ENCODE measurements around the gene FRRS1L. TPM values are rescaled to one million over a fixed set of nuclear protein-coding genes. Genes with fewer than 3 reads are reported as not detected.

FRRS1L gene
- total RNA-seq, 1 experiment from 2014 or later: not detected

GRCh38 chr9:109094268-109094667 lies 72.8 kb downstream of the FRRS1L start:
- Histone ChIP-seq H3K4me3 (no peak overlapping the region), H3K36me3 (ENCODE audit: low read depth) (peaks cover 31% of the 10 kb centered on the region), H4K20me1 (ENCODE audit: insufficient read depth) (no peaks in the 10 kb centered on the region), H3K27me3 (ENCODE audit: insufficient read depth, low read depth) (no peaks in the 10 kb centered on the region), H3K9me3 (ENCODE audit: insufficient read depth, low read depth) (no peaks in the 10 kb centered on the region), H3K79me2 (ENCODE audit: low read depth) (peaks cover 89% of the 10 kb centered on the region), H3F3A (ENCODE audit: insufficient read depth, low read depth) (peaks cover 19% of the 10 kb centered on the region), H3K27ac (no peak overlapping the region), H3K9me2 (ENCODE audit: insufficient read depth) (no peaks in the 10 kb centered on the region), H3K4me1 (replicated peaks; ENCODE audit: insufficient read depth) (peaks cover 27% of the 10 kb centered on the region), H3K4me2 (no peak overlapping the region), H2AFZ (no peak overlapping the region)
- TF ChIP-seq EZH2 (IDR thresholded peaks at IDR 0.05; ENCODE audit: low read depth) (no peak), CTCF (conservative IDR thresholded peaks at IDR 0.05) (no peak)
- DNase-seq: no peak
- intact Hi-C loops (cut with micrococcal nuclease; ENCODE audit: unreplicated experiment): no loop called here
- no TSS peak for BruUV-seq (replicated peaks)
- ChIA-PET POLR2A (ENCODE audit: unreplicated experiment) (interaction anchor here (0.7 kb wide), 1 partner anchor 1160 kb away, joined by 4 read pairs; no protein-coding TSS in a partner anchor), CTCF (interaction anchor here (0.5 kb wide), 1 partner anchor 55 kb away, joined by 4 read pairs; no protein-coding TSS in a partner anchor)

- Histone ChIP-seq H3K9me3 (ENCODE audit: insufficient read depth, low read depth) (no peaks in the 10 kb centered on the region), H2AFZ (no peak overlapping the region), H3K4me1 (replicated peaks; ENCODE audit: insufficient read depth) (peaks cover 10% of the 10 kb centered on the region), H3K79me2 (ENCODE audit: low read depth) (peaks cover 81% of the 10 kb centered on the region), H3K27ac (no peak overlapping the region), H3K9me2 (ENCODE audit: insufficient read depth) (no peaks in the 10 kb centered on the region), H4K20me1 (ENCODE audit: insufficient read depth) (no peaks in the 10 kb centered on the region), H3K27me3 (ENCODE audit: insufficient read depth, low read depth) (no peaks in the 10 kb centered on the region), H3K4me2 (no peak overlapping the region), H3K36me3 (ENCODE audit: low read depth) (peaks cover 42% of the 10 kb centered on the region), H3K4me3 (no peak overlapping the region), H3F3A (ENCODE audit: insufficient read depth, low read depth) (peaks cover 3% of the 10 kb centered on the region; the same call in 1 of the 2 replicates)
- TF ChIP-seq CTCF (conservative IDR thresholded peaks at IDR 0.05) (no peak), EZH2 (IDR thresholded peaks at IDR 0.05; ENCODE audit: low read depth) (no peak)
- ChIA-PET POLR2A (ENCODE audit: unreplicated experiment) (no interaction called here), CTCF (no interaction called here)
- DNase-seq: no peak
- BruUV-seq (replicated peaks): no TSS peak
- intact Hi-C loops (cut with micrococcal nuclease; ENCODE audit: unreplicated experiment): no loop called here
These were observed 74.5 kb downstream of the FRRS1L start for GRCh38 chr9:109092587-109092986.

- H3K27ac ChIP-seq: no peak overlapping the region
- H3K4me1 ChIP-seq (replicated peaks; ENCODE audit: insufficient read depth): peaks cover 7% of the 10 kb centered on the region
- H3K4me2 ChIP-seq: no peak overlapping the region
- intact Hi-C loops (cut with micrococcal nuclease; ENCODE audit: unreplicated experiment): no loop called here
- DNase-seq: no peak
- H3K4me3 ChIP-seq: no peak overlapping the region
- H3K9me3 ChIP-seq (ENCODE audit: insufficient read depth, low read depth): no peaks in the 10 kb centered on the region
- CTCF ChIA-PET: no interaction called here
- H3K36me3 ChIP-seq (ENCODE audit: low read depth): peaks cover 46% of the 10 kb centered on the region
- no peaks in the 10 kb centered on the region for H3K9me2 ChIP-seq (ENCODE audit: insufficient read depth)
- H3F3A ChIP-seq (ENCODE audit: insufficient read depth, low read depth): no peaks in the 10 kb centered on the region; the same call in 1 of the 2 replicates
- no TSS peak for BruUV-seq (replicated peaks)
- H4K20me1 ChIP-seq (ENCODE audit: insufficient read depth): no peaks in the 10 kb centered on the region
- peaks cover 81% of the 10 kb centered on the region for H3K79me2 ChIP-seq (ENCODE audit: low read depth)
- POLR2A ChIA-PET (ENCODE audit: unreplicated experiment): no interaction called here
- H2AFZ ChIP-seq: no peak overlapping the region
- no peaks in the 10 kb centered on the region for H3K27me3 ChIP-seq (ENCODE audit: insufficient read depth, low read depth)
- TF ChIP-seq EZH2 (IDR thresholded peaks at IDR 0.05; ENCODE audit: low read depth): no peak
- no peak for TF ChIP-seq CTCF (conservative IDR thresholded peaks at IDR 0.05)
These were observed 74.9 kb downstream of the FRRS1L start for GRCh38 chr9:109092051-109092580.

All from PC-9 (cell line).